Hypothalamus (tissue), 51 donors: ENCODE measurements around the gene NT5DC2.

Experiments
- DNase-seq, 51 donors: peaks; one replicate each; lab custom pipeline; 2025; lab: John Stamatoyannopoulos, UW

The NT5DC2 gene

GRCh38 chr3:52490939-52491526, 42.6 kb downstream of the NT5DC2 start:
- peak in 5 of 51 donors; percentile 6 to 41 (median 10) for DNase-seq

GRCh38 chr3:52490035-52490938, 43.4 kb downstream of the NT5DC2 start:
- DNase-seq = no peak

GRCh38 chr3:52489453-52489852, 44.2 kb downstream of the NT5DC2 start:
- DNase-seq = no peak

GRCh38 chr3:52488746-52489145, 44.9 kb downstream of the NT5DC2 start:
- DNase-seq = no peak

- no peak for DNase-seq
These were observed 45.6 kb downstream of the NT5DC2 start for GRCh38 chr3:52487788-52488691.

- DNase-seq = no peak
These were observed 46.4 kb downstream of the NT5DC2 start for GRCh38 chr3:52487050-52487787.

- no peak for DNase-seq
These were observed 48.8 kb downstream of the NT5DC2 start for GRCh38 chr3:52484680-52485461.

- no peak for DNase-seq
These were observed 49.9 kb downstream of the NT5DC2 start for GRCh38 chr3:52483577-52484381.

- DNase-seq = no peak
These were observed 50.6 kb downstream of the NT5DC2 start for GRCh38 chr3:52483081-52483480.

- DNase-seq = no peak
These were observed 51.7 kb downstream of the NT5DC2 start for GRCh38 chr3:52481819-52482521.

- peak in 1 of 51 donors; percentile 18 for DNase-seq
These were observed 52.6 kb downstream of the NT5DC2 start for GRCh38 chr3:52480768-52481715.

- no peak for DNase-seq
These were observed 53.6 kb downstream of the NT5DC2 start for GRCh38 chr3:52479877-52480575.

- no peak for DNase-seq
These were observed 54.4 kb downstream of the NT5DC2 start for GRCh38 chr3:52479037-52479876.

GRCh38 chr3:52477796-52478095, 55.9 kb downstream of the NT5DC2 start:
- no peak for DNase-seq

- DNase-seq = no peak
These were observed 56.4 kb downstream of the NT5DC2 start for GRCh38 chr3:52477076-52477795.
